HTR-8/SVneo (cell line): Measurements from ENCODE around the gene TAPBP.
"Not testable (repeated sequence)": the region's sequence is repeated elsewhere in the genome, so short reads cannot be mapped to it uniquely, and the experiment has no call there.

Experiments
- DNase-seq: peaks from one replicate; pipeline ENCODE4 v3.0.0; 2011; ENCODE audit warnings: low spot score, mixed read lengths; ENCODE audit not compliant: insufficient read length
- FAIRE-seq: peaks from 2 replicates; lab custom pipeline; 2011; peaks lifted over from hg19 to GRCh38; lab: Jason Lieb, UNC

Gene TAPBP

DNA sequence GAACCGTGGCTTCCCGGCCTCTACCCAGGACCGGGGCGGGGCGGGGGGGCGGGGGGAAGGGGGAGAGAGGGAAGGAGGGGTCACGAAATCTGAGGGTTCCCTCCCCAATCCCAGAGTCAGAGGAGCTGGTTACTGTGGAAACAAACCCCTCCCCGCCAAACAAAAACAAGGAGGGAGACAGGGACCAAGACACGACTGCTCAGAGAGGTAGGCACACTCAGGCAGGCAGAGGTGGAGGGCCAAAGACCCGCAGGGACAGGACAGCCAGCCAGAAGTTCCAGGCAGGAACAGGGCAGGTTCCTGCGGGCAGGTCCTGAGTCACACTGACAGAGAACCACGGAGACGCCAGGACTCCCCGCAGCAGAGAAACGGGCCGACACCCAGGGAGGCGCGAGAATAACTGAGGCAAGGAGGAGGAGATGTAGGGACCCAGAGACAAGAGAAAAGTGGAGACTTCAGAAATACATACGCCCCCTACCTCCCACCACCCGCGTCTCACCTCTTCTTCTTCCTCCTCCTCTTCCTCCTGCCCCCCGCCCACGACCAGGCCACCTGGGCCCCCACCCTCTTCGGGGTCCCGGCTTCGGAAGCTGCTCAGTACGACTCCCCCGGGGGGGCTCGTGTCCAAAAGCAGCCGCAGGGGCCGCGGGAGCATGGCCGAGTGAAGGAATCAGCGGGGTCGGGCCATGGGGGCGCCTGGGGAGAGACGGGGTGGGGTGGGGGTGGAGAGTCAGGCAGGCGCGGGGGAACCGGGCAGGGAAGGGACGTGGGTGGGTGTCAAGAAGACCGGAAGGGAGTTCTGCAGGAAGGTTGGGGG is 15.7 kb downstream of the TAPBP start:
- no peak for FAIRE-seq
- DNase-seq = no peak

DNA sequence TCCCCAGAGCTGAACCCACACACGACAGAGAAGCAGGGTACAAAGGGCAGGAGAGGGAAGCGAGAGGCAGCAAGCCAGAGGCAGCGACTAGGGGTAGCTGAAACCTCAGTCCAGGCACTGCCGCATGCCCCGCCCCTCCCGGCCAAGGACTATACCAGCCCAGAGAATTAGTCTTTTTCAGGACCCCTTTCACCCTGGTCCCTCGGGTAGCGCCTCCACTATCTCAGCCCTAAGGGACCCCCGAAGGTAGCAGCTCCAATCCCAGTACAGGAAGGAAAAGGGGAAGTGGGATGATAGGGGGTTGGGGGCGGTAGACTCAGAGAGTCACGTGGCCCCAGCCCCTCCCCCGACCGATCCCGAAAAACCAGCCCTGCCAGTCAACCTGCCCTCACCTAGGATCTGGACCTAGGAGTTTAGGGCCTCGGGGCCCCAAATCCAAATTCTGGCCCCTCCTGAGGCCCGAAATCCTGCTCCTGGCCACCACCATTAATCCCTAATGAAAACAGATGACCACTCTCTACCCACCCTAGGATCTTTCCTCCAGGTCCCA is 16.4 kb downstream of the TAPBP start:
- no peak for FAIRE-seq
- DNase-seq = no peak

DNA sequence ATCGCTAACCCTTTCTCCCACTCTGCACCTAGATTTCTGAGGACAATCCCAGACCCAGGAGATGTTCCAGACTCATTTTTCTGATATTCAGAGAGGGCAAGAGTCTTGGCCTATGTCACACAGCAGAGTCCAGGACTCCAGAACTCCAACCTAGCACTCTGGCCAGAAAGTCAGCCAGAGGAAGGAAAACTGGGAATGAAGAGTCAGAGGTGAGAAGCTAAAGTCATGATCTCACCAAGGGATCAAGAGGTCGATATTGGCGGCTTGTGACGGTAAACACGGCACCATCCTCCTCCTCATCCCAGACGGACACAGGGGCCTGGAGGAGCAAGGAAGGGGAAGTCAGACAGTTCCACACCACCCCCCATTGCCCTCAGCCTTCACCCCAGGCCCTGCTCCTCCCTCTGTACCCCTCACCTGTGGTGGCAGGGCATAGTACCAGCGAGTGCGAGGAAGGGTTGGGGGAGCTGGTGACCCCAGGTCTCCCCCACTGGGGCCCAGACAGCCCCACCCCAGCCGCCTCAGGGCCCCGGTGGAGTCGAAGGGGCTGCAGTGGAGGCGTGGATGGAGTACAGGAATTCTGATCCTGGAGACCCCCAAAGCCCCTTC is 17.0 kb downstream of the TAPBP start:
- DNase-seq (no peak), FAIRE-seq (no peak)

DNA sequence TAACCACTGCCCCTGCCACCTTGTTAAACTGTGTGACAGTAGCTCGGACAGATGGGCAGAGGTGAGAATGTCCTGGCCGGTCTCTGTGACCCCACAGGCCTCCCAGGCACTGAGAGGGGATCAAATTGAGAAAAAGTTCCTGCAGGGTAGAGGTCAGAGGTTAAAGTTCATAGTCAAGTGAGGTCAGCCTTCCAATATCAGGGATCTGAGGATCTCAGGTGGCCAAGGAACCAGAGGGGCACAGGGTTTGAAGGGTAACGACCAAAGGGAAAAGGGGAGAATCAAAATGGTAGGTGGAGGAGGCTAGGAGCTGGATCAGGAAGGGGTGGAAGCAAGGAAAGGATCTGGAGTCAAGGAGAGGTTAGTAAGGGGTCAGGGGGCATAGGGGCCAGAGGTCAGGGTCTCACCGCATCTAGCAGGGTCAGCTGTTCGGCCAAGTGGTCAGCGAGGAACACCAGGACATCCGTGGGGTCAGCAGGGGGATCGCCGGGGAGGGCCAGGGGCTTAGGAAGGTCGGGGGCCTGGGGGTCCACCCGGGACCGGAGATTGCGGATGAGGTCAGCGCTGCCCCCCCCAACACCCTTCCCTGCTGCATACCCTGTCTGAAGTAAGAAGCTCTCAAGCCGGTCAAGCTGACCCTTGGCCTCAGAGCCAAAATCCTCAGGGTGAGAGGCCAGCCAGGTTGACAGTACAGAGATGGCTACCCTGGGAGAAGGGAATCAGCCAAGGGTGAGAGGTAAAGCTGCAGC is 18.1 kb downstream of the TAPBP start:
- no peak for DNase-seq
- no peak for FAIRE-seq

DNA sequence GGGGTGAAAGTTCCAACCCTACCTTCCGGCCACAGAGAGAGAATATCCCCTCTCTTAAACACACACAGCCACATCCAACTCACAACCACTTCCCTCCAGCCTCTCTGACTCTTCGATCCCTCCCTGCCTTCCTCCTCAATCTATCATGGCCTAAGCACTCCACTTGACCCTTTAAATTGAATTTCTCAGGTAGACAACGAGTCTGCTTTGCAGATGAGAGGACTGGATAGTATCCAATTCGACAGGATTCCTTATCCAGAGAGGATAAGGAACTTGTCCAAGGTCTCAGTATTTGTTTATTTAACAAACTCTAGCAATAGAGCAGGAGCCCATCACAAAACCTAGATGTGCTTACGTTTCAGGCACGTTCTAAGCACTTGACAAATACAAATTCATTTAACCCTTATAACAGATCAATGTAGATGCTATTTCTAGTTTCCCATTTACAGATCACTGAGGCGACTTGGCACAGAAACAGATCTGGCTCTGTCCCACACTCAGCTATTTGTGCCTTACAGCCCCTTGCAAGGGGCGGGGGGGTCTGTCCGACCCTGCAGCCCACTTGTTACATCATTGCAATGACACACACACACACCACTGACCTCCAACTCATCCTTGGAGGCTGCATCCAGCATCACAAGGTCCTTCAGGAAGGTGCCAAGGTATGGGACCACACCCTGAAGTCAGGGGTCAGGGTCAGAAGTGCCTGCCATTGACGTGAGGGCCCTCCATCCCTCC is 19.6 kb downstream of the TAPBP start:
- no peak for FAIRE-seq
- no peak for DNase-seq

DNA sequence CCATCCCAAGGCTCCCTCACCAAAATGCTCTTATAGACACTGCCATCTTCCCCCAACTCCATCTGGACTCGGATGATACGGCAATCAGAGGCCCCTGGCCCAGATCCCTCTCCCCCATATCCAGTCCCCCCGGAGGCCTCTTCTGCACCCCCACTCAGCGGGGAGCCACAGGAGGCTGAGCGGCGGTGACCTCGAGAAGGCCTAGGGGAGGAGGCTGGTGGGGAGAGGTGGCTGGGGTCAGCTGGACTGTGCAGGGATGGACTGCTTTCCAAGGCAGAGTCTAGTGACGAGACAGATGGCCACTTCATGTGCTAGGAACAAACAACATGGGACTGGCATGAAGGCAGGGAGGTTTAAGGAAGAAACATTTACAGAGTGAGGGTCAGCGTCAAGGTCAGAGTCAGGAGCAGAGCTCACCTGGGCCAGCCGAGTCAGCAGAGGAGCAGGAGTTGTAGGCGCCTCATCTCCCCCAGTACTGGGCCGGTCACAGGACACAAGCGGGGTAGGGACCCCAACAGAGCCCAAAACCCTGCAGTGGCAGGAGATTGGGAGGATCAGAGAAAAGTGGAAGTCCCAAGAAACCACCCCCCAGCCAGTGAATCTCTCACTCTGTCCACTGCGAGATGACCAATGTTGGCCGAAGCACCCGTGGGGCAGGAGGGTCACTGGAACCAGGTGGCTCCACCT is 20.7 kb downstream of the TAPBP start:
- FAIRE-seq (no peak), DNase-seq (no peak)

DNA sequence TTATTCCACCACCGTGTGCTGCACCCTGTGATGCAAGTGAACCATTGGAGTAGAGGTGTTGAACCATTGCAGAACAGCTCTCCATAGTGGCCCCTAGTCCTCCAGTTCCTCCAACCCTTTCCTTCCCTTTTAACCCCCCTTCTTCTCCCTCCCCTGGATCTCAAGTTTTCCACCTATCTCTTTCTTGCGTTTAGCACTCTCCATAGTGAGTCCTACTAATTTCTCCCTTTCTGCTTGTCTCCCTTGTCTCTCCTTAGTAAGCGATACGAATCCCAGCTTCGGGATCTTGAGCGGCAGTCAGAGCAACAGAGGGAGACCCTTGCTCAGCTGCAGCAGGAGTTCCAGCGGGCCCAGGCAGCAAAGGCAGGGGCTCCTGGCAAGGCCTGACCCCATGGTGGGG is 23.4 kb downstream of the TAPBP start:
- no peak for FAIRE-seq

DNA sequence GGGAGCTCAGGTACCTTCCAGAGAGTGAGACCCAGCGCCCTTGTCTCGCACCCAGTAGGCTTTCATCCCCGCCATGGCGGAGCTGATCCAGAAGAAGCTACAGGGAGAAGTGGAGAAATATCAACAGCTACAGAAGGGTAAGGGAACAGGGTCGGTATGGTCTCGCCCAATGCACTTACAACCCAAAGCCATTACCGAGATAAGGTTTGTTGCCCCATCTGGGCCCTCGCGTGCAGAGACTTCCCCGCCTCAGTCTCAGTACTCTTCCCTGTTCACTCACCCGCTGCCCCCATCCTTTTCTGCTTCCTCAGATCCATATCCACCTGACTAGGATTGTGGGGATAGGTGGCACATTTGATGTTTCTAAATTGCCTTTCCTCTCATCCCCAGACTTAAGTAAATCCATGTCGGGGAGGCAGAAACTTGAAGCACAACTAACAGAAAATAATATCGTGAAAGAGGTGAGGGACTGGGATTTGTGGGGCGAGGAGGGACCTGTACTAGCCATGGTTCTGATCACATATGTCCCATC is 24.0 kb downstream of the TAPBP start:
- DNase-seq (no peak), FAIRE-seq (no peak)

More for the DNA sequence above, 23.4 kb downstream of the TAPBP start:
- no peak for DNase-seq

DNA sequence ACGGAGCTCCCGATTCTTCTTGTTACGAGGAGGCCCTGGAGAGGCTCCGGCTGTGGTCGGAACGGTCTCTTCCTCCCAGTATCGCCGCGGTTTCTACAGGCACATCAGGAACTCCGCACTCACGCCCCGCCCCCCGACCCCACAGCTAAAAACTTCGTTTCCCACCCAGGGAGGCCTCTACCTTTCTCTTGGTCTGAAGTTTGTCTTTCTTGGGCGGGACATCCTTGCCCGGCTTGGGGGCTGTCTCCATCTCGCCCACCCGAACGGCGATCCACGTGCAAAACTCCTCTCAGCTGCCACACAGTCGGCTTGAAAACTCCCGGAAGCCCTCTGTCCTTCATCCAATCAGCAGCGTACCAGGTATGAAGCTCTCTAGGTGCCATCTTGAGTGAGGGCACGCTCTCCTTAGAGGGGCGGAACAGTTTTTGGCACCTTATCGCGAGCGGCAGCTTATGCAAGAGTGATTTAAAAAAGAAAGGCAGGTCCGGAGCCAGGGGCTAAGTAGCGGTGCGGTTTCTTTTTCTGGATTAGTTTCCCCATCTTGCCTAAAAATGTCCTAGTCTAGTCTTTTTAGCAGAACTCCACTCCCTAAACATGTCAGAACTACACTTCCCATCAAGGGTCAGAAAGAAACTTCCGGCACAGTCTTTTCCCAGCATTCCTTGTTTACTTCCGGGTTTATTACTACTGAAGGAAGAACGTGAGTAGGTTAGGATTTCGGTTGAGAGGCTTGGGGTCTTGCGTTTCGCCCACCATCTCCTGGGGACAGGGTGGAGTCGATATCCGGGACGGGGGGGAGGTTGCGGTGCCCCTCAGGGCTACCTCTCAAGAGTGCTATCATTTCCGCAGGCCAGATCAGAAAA is 24.7 kb downstream of the TAPBP start, which contains the start of the genes PFDN6 and WDR46:
TSS of gene PFDN6 (plus strand) at position 681 of the 863 bp plus-strand sequence. CDS start 256 bp downstream, outside the sequence.
TSS of gene WDR46 (minus strand) at position 319 of the 863 bp plus-strand sequence. CDS start at position 250, 69 bp downstream.
- DNase-seq = peak; percentile 96
- peak; percentile 31 for FAIRE-seq

DNA sequence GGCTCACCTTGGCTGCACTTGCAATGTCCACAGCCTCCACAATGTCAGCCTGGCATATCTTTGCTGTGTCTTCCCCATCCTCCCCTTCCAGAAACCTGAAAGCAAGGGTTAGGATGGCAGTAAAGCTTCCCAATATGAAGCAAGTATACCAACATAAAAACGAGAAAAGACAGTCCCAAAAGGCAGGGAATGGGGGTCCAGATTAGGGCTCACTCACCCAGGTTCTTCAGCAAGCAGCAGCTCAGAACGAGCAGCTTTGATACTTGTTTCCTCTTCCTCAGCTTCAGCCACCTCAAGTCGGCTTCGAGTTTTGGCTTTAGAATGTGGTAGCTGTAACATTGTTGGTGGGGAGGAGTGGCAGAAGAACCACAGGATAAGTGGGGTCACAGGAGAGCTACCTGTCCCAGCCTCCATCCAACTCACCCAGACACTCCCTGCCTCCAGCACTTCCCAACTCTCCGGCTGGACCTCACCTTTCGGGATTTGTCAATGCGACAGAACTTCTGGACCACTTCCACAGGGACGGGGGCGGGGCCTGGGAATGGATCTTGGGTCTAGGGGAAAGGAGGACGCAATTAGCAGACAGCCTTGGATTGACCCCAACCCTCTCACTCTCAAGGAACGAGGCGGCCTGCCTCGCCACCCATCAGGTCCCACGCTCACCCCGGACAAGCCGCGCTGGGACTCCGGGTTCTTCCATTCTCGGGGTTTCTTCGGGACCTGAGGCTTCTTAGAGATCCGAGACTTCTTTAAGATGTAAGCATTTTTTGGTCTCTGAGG is 25.5 kb downstream of the TAPBP start:
- no peak for DNase-seq
- FAIRE-seq = no peak

DNA sequence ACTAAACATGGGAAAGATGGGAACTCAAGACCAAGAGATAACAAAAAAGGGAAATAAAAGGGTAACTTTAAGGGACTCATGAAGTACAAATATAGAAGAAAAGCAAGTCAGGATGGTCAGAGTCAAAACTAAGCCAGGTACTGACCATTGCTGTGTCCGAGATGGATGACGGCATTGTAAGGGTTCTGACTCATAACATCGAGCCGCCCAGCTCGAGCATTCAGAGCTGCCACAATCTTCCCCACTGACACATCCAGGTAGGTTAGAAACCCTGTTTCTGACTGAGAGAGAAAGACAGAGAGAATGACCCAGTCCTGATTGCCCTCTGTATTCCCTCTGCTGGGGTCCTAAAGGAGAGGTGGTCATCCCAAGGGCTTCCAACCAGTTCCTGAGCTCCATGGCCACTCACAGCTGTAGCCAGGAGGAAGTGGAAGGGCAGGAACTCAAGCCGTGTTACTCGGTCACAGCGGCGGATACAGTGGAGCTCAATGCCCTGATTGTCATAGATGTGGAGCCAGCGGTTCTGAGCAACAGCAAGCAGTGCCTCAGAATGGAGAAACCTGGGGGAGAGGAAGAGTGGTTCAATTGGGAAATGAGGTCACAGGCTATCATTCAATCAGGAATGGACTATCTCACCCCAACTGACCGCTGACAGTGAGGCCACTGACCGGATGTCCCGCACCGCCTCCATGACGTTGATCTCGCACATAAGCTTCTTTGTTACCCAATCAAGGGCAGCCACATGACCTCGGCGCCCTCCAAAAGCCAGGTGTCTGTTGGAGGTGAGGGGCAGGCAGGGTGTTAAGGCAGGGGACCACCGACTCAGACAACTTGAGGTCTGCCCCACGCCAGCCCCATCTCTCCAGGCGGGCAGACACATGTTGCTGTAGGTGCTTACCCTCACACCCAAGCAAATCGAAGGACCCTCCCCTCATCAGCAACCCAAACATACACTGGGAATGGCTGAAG is 26.6 kb downstream of the TAPBP start:
- DNase-seq (no peak), FAIRE-seq (no peak)

DNA sequence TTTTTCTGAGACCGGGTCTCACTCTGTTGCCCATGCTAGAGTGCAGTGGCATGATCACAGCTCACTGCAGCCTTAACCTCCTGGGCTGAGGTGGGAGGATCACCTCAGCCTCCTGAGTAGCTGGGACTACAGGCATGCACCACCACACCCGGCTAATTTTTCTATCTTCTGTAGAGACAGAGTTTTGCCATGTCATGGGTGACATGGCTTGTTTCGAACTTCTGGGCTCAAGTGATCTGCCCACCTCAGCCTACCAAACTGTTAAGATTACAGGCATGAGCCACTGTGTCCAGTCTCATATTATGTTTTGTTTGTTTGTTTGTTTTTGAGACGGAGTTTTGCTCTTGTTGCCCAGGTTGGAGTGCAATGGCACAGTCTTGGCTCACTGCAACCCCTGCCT is 28.7 kb downstream of the TAPBP start:
- DNase-seq, FAIRE-seq: not testable (repeated sequence)

DNA sequence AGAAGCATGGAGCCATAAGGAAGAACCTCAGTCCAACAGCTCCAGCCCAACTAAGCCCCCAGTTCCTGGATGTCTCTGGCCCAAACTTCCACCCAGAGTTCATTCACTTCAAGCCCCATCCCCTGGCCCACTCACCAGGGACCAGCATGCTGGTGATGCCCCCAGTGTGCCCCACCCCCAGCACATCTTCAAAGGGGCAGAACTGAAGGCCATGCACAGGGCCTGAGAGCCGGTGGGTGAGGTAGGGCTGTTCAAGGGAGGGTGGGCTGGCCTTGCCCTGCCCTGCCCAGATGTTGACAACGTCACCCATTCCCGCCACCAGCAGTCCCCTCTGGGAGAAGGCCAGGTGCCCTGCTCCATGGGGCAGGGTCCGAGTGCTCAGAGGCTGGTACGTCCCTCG is 33.3 kb downstream of the TAPBP start:
- DNase-seq (no peak), FAIRE-seq (no peak)

DNA sequence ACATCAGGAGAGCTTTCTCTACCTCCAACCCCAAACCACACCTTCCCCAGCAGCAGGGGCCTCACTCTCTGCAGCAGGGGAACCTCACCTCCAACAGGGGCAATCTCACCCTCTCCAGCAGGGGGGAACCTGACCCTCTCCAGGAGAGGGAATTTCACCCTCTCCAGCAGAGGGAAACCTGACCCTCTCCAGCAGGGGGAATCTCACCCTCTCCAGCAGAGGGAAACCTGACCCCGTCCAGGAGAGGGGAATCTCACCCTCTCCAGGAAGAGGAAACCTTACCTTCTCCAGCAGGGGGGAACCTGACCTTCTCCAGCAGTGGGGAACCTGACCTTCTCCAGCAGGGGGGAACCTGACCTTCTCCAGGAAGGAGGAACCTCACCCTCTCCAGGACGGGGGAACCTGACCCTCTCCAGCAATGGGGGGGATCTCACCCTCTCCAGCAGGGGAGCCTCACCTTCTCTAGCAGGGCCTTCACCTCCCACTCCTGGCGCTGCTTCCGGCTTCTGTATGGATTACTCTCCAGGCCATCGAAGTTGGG is 33.8 kb downstream of the TAPBP start:
- DNase-seq = peak; percentile 60
- FAIRE-seq = peak; percentile 16

DNA sequence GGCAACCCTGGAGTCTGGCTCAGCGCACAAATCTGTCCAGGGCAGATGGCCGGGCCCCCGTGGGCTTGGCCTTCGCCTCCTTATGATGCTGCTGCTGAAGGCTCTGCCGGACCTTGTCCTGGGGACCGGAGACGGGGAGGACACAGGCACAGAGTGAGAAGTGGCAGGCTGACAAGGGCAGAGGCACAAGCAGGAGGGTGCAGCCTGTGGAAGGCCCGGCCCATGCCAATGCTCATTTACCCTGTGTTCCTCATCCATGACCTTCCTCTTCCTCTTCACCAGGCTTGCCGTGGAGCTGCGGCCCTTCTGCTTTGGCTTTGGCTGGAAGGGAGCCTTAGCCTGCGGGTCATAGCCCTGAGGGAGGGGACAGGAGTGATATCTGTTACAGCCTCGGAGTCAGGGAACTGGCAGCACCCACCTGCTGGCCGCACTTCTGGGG is 34.6 kb downstream of the TAPBP start:
- FAIRE-seq (no peak), DNase-seq (no peak)

DNA sequence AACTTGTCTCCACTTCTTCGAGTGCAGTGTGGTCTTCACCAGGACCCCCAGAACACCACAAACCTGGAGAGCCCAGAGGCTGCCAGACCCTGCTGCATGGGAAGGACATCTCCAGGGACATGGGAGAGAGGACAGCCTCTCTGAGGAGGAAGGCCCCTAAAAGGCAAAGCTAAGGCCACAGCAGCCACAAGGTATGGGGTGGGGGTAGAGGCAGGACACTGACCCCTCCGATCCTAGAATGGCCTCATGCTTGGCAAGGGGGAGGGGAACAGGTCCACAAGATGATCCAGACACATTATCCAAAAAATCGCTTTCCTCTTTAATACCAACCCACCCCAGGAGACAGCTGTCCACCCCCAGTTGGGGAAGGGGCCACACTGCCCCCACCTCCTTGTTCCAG is 35.1 kb downstream of the TAPBP start:
- FAIRE-seq (no peak), DNase-seq (no peak)
